NCI-H2107 (cell line): ENCODE measurements around the gene TMEM161B.
A peak's percentile ranks its signal among the peaks of the same experiment; 100 is the strongest.
"Not testable (repeated sequence)": the region's sequence is repeated elsewhere in the genome, so short reads cannot be mapped to it uniquely, and the experiment has no call there.

ENCODE experiments used
- DNase-seq: peaks from one replicate; lab custom pipeline; 2025; lab: John Stamatoyannopoulos, UW

TMEM161B gene

DNA sequence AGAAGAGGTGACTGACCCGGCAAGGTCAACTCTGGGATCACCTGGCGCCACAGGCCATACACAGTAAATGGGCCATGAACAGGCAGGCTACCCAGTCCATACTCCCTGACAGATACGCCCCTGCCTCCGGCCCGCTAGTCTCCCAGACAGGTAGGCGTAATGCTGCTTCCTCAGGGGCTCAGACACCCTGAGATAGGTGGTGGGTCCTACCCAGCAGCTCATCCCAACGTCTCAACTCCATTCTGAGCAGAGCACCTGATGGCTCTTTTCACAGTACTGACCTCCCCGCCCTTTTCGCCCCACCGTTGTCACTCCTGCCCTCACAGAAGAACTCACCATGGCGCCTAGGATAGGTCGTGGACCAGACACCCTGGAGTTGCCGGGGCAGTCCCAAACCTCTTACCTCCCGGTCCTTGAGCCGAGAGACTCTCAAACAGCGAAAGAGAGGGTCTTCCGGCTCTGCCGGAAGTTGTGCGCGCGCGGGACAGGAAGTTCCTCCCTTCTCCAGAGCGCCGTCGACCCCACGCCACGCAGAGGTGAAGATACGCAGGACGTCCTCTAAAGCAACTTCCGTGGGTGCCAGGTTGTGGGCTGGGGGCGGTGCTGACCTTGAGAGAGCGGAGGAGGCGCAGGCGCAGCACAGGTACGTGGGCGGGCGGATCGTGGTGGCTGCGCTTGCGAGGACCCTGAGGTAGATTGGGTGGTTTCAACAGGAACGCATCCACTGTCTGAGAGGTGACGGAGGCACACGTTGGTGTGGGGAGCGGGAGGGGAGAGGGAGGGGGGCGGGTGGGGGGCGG is at the start of gene TMEM161B:
Gene TMEM161B, minus strand, starts transcription at position 461 of the 800 bp plus-strand sequence. Its CDS starts 122 bp downstream, at position 339.
- peak; percentile 75 for DNase-seq

GRCh38 chr5:88304356-88304755 is 35.7 kb upstream of the TMEM161B start:
- DNase-seq = no peak

DNA sequence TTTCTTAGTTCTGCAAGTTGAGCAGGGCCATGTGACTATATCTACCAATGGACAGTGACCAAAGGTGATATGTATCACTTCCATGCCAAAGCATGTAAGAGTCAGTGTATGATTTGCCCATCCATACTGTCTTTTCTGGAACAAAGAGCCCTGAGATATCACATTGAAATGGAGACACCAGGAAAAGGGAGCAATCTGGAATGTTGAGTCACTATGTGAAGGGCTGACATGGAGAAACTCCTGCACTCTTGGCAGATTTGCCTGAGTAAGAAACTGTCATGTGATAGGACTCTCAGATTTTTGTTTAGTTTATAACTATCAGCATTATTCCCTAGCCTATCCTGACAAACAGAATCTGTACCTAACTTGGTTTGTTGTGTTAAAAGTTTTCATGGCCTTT is 29.8 kb upstream of the TMEM161B start:
- DNase-seq = no peak

DNA sequence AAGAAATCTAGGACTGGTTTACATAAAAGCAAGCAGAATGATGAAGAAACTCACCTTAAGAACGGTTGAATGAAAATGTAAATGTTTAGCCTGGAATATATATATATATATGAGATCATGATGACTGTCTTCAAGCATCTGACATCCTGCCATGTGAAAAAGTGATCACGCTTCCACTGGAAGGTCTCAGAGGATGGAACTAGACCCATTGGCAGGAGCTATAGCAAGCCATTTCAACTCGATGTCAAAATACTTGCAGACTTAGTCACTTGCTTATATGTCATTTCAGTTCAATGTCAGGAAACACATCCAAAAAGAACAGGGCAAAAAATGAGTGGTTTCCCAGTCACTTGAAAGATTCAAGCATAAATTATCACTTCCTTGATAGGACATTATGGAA is 22.2 kb upstream of the TMEM161B start:
- DNase-seq = no peak

DNA sequence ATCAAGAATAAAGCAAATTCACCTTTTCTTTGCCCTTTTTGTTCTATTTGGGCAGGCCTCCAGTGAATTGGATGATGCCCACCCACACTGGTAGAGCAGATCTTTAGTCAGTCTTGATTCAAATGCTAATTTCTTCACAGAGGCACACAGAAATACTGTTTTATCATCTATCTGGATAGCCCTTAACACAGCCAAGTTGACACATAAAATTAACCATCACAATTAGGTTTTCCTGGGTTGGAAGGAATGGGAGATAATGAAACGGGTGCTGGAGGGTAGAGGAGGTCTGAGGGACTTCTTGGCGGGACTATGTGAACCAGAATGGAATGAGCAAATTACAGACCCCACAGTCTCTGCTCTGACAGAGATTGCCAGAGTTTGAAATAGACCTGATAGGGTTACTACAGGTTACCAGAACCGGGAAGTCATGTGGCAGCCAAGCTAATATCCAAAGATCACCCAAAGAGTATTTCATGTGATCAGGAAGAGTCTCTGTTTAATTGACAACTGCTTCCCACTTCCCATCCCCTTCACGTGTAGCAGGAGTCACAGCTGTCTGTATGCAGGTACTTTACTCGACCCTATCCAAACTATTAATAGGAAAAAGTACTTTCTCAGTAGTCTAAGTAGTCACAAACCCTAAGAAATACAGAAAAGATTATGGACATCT is 20.0 kb upstream of the TMEM161B start:
- DNase-seq = no peak

DNA sequence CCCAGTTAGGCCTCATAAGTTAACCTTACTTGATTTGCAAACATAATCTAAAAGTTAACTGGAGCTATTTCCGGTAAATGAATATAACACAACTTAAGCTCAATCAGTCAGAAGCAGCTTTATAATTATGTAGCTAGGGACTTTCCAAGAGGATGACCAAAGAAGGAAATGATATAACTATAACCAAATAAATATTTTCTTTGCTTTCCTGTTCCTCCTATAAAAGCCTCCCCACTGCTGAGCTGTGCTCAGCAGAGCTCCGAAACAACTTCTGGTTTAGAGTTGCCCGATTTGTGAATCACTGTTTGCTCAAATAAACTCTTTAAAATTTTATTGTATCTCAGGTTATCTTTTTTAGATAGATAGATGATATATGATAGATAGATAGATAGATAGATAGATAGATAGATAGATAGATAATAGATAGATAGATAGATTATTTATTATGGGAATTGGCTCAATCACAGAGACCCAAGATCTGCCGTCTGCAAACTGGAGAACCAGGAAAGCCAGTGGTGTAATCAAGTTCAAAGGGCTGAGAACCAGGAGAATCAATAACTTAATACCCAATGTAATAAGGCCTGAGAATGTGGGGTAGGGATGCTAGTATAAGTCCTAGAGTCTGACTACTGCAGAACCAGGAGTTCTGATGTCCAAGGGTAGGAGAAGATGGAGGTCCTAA is 19.3 kb upstream of the TMEM161B start:
- DNase-seq = no peak

- no peak for DNase-seq
Measured at GRCh38 chr5:88287302-88287701, 18.7 kb upstream of the TMEM161B start.

DNA sequence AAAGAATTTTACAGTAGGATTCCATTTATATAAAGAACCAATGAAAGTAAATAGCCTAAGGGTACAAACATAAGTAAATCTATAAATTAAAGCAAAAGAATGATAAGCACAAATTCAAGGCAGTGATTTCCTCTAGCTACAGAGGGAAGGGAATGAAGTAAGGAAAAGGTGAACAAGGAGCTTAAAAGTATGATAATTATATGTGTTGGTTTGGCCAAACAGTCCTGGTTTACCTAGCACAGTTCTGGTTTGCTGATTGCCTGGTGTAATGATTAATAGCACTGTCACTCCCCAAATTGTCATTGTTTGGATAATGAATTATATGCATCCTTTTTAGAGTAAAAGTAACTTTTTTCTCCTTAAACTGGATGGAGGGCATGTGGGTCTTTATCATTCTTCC is 15.0 kb upstream of the TMEM161B start:
- DNase-seq = no peak

GRCh38 chr5:88281322-88281721 is 12.7 kb upstream of the TMEM161B start:
- no peak for DNase-seq

GRCh38 chr5:88279584-88279983 is 10.9 kb upstream of the TMEM161B start:
- DNase-seq = no peak

DNA sequence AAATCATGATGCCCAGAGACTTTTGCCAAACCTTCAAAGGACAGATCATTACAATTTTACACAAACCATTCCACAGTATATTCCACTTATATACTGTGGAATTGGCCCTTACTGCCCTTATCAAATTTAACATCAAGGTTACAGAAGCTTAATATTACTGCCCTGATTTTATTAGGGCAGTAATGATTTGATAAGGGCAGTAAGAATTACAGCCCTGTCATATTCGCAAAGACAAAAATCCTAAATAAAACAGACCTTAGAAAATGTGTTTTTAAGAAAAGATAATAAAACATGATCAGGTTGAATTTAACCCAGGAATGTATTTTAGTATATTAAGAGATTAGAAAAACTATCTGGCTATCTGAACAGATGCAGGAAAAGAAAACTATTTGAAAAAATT is 7.7 kb upstream of the TMEM161B start:
- DNase-seq = no peak

DNA sequence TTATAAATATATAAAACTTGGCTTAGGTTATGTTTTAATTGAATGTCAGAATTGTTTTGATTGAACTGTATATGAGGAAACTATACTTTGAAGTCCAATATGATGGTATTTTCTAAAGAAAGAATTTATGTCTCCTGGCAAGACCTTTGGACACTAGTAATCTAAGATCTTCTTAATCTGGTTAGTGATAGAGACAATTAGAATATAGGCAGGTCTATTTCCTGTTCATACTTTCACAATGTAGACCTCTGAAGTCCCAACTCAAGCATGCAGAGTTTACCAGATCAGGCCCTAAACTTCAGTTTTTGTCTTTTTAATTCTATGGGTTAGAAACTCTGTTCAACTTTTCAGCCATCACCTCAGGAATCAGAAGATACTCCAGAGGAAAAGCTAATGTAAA is 6.9 kb upstream of the TMEM161B start:
- no peak for DNase-seq

GRCh38 chr5:88269222-88269771 is 652 bp upstream of the TMEM161B start:
- no peak for DNase-seq

GRCh38 chr5:88264565-88264964 is 4.1 kb downstream of the TMEM161B start:
- DNase-seq = not testable (repeated sequence)

- DNase-seq = no peak
Measured at GRCh38 chr5:88263349-88263748, 5.3 kb downstream of the TMEM161B start.

DNA sequence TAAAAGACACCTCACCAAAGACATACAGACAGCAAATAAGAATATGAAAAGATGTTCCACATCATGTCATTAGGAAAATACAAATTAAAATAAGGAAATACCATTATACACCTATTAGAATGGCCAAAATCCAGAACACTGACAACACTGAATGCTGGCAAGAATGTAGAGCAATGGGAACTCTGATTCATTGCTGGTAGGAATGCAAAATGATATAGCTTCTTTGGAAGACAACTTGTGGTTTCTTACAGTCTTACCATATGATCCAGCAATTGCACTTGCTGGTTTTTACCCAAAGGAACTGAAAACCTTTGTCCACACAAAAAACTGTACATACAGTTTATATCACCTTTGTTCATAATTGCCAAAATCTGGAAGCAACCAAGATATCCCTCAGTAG is 6.5 kb downstream of the TMEM161B start:
- no peak for DNase-seq

- no peak for DNase-seq
Measured at GRCh38 chr5:88258636-88259035, 10.0 kb downstream of the TMEM161B start.

DNA sequence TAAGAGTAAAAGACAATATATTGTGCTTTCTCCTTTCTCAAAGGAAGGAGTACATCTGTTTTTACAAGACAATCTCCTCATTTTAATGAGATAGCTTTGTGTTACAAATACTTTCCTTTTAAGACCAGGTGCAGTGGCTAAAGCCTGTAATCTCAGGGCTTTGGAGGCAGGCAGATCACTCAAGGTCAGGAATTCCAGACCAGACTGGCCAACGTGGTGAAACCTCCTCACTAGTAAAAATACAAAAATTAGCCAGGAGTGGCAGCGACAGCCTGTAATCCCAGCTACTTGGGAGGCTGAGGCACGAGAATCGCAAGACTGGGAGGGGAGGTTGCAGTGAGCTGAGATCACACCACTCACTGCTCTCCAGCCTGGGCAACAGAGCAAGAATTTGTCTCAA is 11.8 kb downstream of the TMEM161B start:
- DNase-seq = no peak

DNA sequence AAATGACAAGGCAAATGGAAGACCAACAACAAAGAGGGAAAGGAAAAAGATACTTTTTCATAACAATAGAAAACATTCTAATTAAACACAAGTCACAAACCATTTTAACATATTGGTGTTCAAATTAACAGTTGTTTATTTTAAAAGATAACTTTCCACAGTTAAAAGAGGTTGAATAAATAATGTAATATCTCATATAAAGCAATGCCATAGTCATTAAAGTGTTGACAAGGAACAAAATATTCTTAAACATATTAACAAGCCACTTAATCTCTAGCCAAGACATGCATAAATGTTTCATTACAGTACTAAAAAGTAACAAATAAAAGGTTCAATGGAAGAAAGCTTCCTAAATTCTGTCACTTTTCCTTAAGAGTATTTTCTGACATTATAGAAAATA is 12.6 kb downstream of the TMEM161B start:
- DNase-seq = no peak

GRCh38 chr5:88254320-88254719 is 14.3 kb downstream of the TMEM161B start:
- DNase-seq = no peak

DNA sequence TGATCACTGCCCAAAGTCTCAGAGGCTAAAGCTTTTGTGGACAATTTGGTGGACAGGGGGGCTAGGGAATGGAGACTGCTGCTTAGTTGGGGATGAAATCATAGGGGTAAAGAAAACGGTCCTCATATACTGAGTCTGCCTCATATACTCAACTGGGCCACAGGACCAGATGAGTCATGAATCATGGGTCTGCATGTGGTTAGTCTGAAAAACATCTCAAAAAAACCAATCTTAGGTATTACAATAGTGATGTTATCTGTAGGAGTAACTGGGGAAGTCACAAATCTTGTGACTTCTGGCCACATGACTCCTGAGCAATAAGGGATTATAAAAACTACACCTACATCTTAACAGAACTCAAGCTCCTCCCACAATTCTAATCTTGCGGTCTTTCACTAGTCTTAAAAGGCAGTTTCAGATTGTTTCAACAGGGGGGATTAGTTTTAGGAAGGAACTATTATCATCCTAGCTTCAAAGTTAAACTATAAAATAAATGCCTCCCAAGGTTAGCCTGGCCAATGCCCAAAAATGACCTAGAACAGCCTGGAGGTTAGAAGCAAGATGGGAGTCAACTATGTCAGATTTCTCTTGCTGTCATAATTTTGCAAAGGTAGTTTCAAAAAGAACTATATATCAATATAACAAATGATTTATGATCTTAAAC is 17.5 kb downstream of the TMEM161B start:
- DNase-seq = no peak

DNA sequence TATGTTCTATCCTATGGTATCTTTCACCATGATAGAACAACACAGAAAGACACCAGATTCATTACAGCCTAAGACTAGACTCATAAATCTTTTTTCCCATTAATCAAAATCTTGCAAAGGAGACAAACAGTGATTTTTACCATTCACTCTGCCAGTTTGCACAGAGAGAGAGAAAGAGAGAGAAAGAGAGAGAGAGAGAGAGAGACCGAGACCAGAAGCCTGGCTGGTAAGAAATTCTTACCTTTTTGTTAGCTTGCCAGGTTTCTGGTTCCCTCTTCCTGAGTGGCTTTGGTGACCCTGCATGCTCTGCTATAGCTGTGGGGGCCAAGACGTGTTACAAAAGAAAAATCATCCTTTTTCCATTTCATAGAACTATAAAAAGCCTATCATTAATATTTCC is 18.6 kb downstream of the TMEM161B start:
- no peak for DNase-seq
